Effector CD4-positive, alpha-beta T cell (primary cell): ENCODE data around the gene OSBP.

ENCODE experiments used
- DNase-seq: peaks from one replicate; pipeline ENCODE4 v3.0.0-alpha.2; 2020

OSBP gene

GRCh38 chr11:59601788-59602187 lies 13.8 kb downstream of the OSBP start:
- DNase-seq = no peak

- no peak for DNase-seq
These were observed 14.9 kb downstream of the OSBP start for GRCh38 chr11:59600636-59601035.

- DNase-seq = no peak
These were observed 15.3 kb downstream of the OSBP start for GRCh38 chr11:59600234-59600633.

- DNase-seq = no peak
These were observed 16.6 kb downstream of the OSBP start for GRCh38 chr11:59598961-59599360.

GRCh38 chr11:59584294-59584693 lies 31.3 kb downstream of the OSBP start:
- DNase-seq = no peak

GRCh38 chr11:59582006-59582405 lies 33.6 kb downstream of the OSBP start:
- DNase-seq = no peak

- no peak for DNase-seq
These were observed 37.2 kb downstream of the OSBP start for GRCh38 chr11:59578369-59578768.

GRCh38 chr11:59575505-59575904 lies 40.1 kb downstream of the OSBP start:
- no peak for DNase-seq

GRCh38 chr11:59574932-59575502 lies 40.6 kb downstream of the OSBP start:
- no peak for DNase-seq

- no peak for DNase-seq
These were observed 41.1 kb downstream of the OSBP start for GRCh38 chr11:59574467-59574866.

- no peak for DNase-seq
These were observed 42.4 kb downstream of the OSBP start for GRCh38 chr11:59573216-59573615.

GRCh38 chr11:59572091-59572490 lies 43.5 kb downstream of the OSBP start:
- DNase-seq = no peak

- no peak for DNase-seq
These were observed 53.3 kb downstream of the OSBP start for GRCh38 chr11:59562292-59562691.

- peak; percentile 72 for DNase-seq
These were observed 54.7 kb downstream of the OSBP start for GRCh38 chr11:59560702-59561473.

GRCh38 chr11:59560290-59560701 lies 55.3 kb downstream of the OSBP start:
- peak; percentile 66 for DNase-seq

GRCh38 chr11:59559886-59560285 lies 55.7 kb downstream of the OSBP start:
- no peak for DNase-seq

GRCh38 chr11:59558270-59558643 lies 57.3 kb downstream of the OSBP start:
- no peak for DNase-seq

- DNase-seq = no peak
These were observed 58.6 kb downstream of the OSBP start for GRCh38 chr11:59556917-59557348.

- no peak for DNase-seq
These were observed 59.3 kb downstream of the OSBP start for GRCh38 chr11:59556115-59556916.

- DNase-seq = no peak
These were observed 59.9 kb downstream of the OSBP start for GRCh38 chr11:59555601-59556114.

- DNase-seq = no peak
These were observed 62.3 kb downstream of the OSBP start for GRCh38 chr11:59553323-59553722.

- no peak for DNase-seq
These were observed 62.7 kb downstream of the OSBP start for GRCh38 chr11:59552844-59553243.

GRCh38 chr11:59551659-59552521 lies 63.7 kb downstream of the OSBP start:
- no peak for DNase-seq
